HepG2 (cell line): ENCODE results near the gene TSSK3. TPM values are rescaled to one million over a fixed set of nuclear protein-coding genes. Genes with fewer than 3 reads are reported as not detected.

ENCODE experiments used
- FLYWCH1 ChIP-seq: sonication (generic); formaldehyde crosslinking; IDR thresholded peaks from 2 replicates; pipeline ENCODE4 v1.8.1; 2023; ENCODE audit warnings: mild to moderate bottlenecking, missing genetic modification reagents
- IRF9 ChIP-seq: sonication (generic); formaldehyde crosslinking; IDR thresholded peaks from 2 replicates; pipeline ENCODE4 v1.8.0; 2022; ENCODE audit warnings: missing genetic modification reagents, mild to moderate bottlenecking, borderline replicate concordance
- MED1 ChIP-seq: sonication (generic); formaldehyde crosslinking; IDR thresholded peaks from 2 replicates; pipeline ENCODE4 v1.4.0; 2020; ENCODE audit warnings: missing genetic modification reagents
- MLX ChIP-seq: IDR thresholded peaks from 2 replicates; pipeline ENCODE4 v1.6.1; 2016
- MZF1 ChIP-seq: sonication (generic); formaldehyde crosslinking; IDR thresholded peaks from 2 replicates; pipeline ENCODE4 v1.8.1; 2023; ENCODE audit warnings: mild to moderate bottlenecking, missing genetic modification reagents, borderline replicate concordance
- NFKB2 ChIP-seq: sonication (generic); formaldehyde crosslinking; IDR thresholded peaks from 2 replicates; pipeline ENCODE4 v1.4.0; 2020; ENCODE audit warnings: missing genetic modification reagents, borderline replicate concordance
- SP2 ChIP-seq: sonication (generic); formaldehyde crosslinking; IDR thresholded peaks from 2 replicates; pipeline ENCODE4 v1.5.1; 2020; ENCODE audit warnings: mild to moderate bottlenecking, missing genetic modification reagents
- SRSF9 ChIP-seq: fragments of 200-400 bp; formaldehyde crosslinking; IDR thresholded peaks from 2 replicates; pipeline ENCODE4 v1.6.1; 2018; ENCODE audit warnings: borderline replicate concordance, mild to moderate bottlenecking, low read depth, low read length; ENCODE audit not compliant: insufficient read depth, poor library complexity, severe bottlenecking
- TAF15 ChIP-seq: fragments of 200-400 bp; formaldehyde crosslinking; IDR thresholded peaks from one replicate; pipeline ENCODE4 v1.6.1; 2018; ENCODE audit warnings: mild to moderate bottlenecking, low read depth, low read length; ENCODE audit not compliant: poor library complexity, severe bottlenecking
- TRAFD1 ChIP-seq: sonication (generic); formaldehyde crosslinking; IDR thresholded peaks from 2 replicates; pipeline ENCODE4 v1.5.1; 2020; ENCODE audit warnings: missing genetic modification reagents, mild to moderate bottlenecking, borderline replicate concordance
- XRCC5 ChIP-seq: fragments of 200-400 bp; formaldehyde crosslinking; optimal IDR thresholded peaks from 2 replicates; pipeline ENCODE3; 2017; ENCODE audit warnings: mild to moderate bottlenecking, low read length
- ZFP36L1 ChIP-seq: sonication (generic); formaldehyde crosslinking; IDR thresholded peaks from 2 replicates; pipeline ENCODE4 v1.8.0; 2022; ENCODE audit warnings: mild to moderate bottlenecking, missing genetic modification reagents, moderate library complexity
- ZNF124 ChIP-seq: sonication (generic); formaldehyde crosslinking; IDR thresholded peaks from 2 replicates; pipeline ENCODE4 v1.4.0; 2020; ENCODE audit warnings: missing genetic modification reagents
- ZNF280B ChIP-seq: sonication (generic); formaldehyde crosslinking; IDR thresholded peaks from 2 replicates; pipeline ENCODE4 v1.5.0; 2020; ENCODE audit warnings: missing genetic modification reagents, mild to moderate bottlenecking, borderline replicate concordance
- ZNF574 ChIP-seq: sonication (generic); formaldehyde crosslinking; IDR thresholded peaks from 2 replicates; pipeline ENCODE4 v1.4.0; 2020; ENCODE audit warnings: missing genetic modification reagents
- ZNF576 ChIP-seq: sonication (generic); formaldehyde crosslinking; IDR thresholded peaks from 2 replicates; pipeline ENCODE4 v1.4.0; 2020; ENCODE audit warnings: mild to moderate bottlenecking, missing genetic modification reagents
- ZNF597 ChIP-seq: sonication (generic); formaldehyde crosslinking; IDR thresholded peaks from 2 replicates; pipeline ENCODE4 v1.5.0; 2020; ENCODE audit warnings: missing genetic modification reagents
- ZNF598 ChIP-seq: sonication (generic); formaldehyde crosslinking; IDR thresholded peaks from 2 replicates; pipeline ENCODE4 v1.5.1; 2020; ENCODE audit warnings: mild to moderate bottlenecking, missing genetic modification reagents, borderline replicate concordance
- polyA plus RNA-seq, 8 experiments: library from polyadenylated mRNA; depleted of rRNA in 3 of 8; stranded (reverse) in 7 of 8; unstranded in 1 of 8; fragments of >200 nt; fragmentation: Illumina TruSeq in 4 of 8; extraction: Trizol in 4 of 8; gene quantifications; 2 replicates each; pipeline versions ENCODE4 v1.2.1 to v1.2.3, GENCODE V29; 2011 to 2016; ENCODE audit warnings: low read depth in 4 of 8, missing spikeins in 1 of 8, mixed read lengths in 1 of 8; ENCODE audit not compliant: insufficient read depth in 1 of 8
- total RNA-seq, 5 experiments: library from RNA; depleted of rRNA; stranded (reverse); fragments of >200 nt; fragmentation: Illumina TruSeq; extraction: Trizol; gene quantifications; 2 replicates each; pipeline ENCODE4 v1.2.3, GENCODE V29; 2016; ENCODE audit warnings: low read depth in 1 of 5

TSSK3 gene
- total and polyA plus RNA-seq, 2 of the 13 experiments (the other 11 are each of a cell fraction or from before 2014, with no cell fraction given): 1.0 to 1.1 TPM

GRCh38 chr1:32400876-32401631 is 38.7 kb downstream of the TSSK3 start (continued):
- TF ChIP-seq TRAFD1 (CRISPR knock-in tag): no peak
- TF ChIP-seq ZNF598: no peak; the same call in 1 of the 2 replicates
- TF ChIP-seq SRSF9: no peak
- no peak for TF ChIP-seq ZNF576 (CRISPR knock-in tag)
- no peak for TF ChIP-seq MLX
- TF ChIP-seq ZNF574 (CRISPR knock-in tag): peak; percentile 67
- no peak for TF ChIP-seq TAF15
- TF ChIP-seq MZF1 (CRISPR knock-in tag): no peak
- peak; percentile 84 for TF ChIP-seq XRCC5
- TF ChIP-seq ZFP36L1 (CRISPR knock-in tag): 0 out of 2 replicates have a peak, but pooled peaks have one; percentile 24
- TF ChIP-seq ZNF597 (CRISPR knock-in tag): no peak
- no peak for TF ChIP-seq SP2 (CRISPR knock-in tag)
- TF ChIP-seq FLYWCH1 (CRISPR knock-in tag): no peak
- TF ChIP-seq ZNF280B: 0 out of 2 replicates have a peak, but pooled peaks have one; percentile 31
- 0 out of 2 replicates have a peak, but pooled peaks have one; percentile 36 for TF ChIP-seq IRF9
- peak; percentile 40; the same call in 1 of the 2 replicates for TF ChIP-seq NFKB2
- 0 out of 2 replicates have a peak, but pooled peaks have one; percentile 15 for TF ChIP-seq MED1 (CRISPR knock-in tag)
- 0 out of 2 replicates have a peak, but pooled peaks have one; percentile 40 for TF ChIP-seq ZNF124 (CRISPR knock-in tag)
